HG02938 (cell line): Measurements from ENCODE around the gene TSPAN17.

ENCODE experiments used
- ATAC-seq: cut with Tn5 transposase; IDR thresholded peaks from one replicate; pipeline ENCODE4 v1.9.1; 2021; ENCODE audit warnings: mild to moderate bottlenecking, moderate library complexity; ENCODE audit not compliant: unreplicated experiment

TSPAN17 gene

DNA sequence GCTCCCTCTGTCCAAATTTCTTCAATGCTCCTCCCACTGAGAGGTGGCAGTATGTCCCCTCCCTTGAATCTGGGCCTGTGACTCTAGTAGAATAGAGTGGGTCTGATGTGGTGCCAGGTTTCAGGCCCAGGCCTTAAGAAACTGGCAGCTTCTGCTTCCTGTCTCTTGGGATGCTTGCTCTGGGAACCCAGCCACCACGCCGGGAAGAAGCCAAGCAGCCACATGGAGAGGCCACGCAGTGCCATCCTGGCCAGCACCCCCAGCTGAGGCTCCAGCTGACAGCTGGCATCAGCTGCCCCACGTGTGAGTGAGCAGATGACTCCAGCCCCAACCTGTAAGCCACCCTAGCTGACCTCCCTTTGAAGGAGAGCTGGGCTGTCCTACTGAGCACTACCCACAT is 7.3 kb upstream of the TSPAN17 start:
- no peak for ATAC-seq

DNA sequence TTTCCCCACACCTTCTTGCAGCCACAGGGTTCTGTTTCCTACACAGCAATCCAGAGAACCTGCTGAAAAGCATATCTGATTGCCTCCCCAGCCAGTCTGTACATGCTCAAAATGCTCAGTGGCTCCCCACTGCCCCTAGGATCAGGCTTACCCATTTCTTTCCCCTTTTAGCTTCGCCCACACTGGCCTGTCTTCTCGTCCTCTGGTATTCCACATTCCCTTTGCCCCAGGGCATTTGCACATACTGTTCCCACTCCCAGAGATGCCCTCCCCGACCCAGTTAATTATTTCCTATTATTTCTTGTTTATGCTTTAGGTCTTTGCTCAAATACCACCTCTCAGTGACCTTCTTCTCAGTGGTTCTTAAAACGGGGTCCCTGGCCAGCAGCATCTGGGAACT is 6.7 kb upstream of the TSPAN17 start:
- ATAC-seq, result no peak

DNA sequence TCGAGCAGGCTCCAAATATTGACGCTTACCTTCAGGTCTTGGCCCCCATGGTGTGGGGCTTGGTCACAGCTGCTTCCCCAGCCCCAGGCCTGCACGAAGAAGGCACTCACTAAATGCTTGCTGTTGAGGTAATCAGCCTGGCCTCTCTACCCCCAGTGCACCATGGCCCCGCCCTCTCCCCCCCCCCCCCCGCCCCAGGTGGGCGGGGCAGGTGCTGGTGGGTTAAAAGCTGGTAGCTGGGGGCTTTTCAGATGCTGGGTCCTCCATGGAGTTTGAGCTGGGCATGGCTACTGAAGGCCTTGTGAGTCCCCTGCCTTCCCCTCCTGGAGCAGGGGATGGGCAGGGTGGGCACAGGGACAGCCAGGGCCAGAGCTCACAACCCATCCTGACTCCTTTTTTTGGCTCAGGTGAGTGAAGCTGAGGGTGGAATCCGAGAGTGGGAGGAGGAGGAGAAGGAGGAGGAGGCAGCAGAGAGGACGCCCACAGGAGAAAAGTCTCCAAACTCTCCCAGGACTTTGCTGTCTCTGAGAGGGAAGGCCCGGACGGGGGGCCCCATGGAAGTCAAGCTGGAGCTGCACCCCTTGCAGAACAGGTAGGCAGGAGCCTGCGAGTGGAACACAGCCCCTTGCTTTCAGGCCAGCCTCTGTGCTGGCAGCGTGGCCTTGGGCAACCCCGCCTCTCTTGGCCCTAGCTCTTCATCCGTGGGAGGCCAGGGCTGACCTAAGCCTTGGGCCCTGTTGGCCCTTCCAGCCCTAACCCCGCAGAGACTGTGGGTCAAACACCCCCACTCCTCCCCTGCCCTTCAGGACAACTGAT is 4.4 kb upstream of the TSPAN17 start:
- ATAC-seq, result no peak

DNA sequence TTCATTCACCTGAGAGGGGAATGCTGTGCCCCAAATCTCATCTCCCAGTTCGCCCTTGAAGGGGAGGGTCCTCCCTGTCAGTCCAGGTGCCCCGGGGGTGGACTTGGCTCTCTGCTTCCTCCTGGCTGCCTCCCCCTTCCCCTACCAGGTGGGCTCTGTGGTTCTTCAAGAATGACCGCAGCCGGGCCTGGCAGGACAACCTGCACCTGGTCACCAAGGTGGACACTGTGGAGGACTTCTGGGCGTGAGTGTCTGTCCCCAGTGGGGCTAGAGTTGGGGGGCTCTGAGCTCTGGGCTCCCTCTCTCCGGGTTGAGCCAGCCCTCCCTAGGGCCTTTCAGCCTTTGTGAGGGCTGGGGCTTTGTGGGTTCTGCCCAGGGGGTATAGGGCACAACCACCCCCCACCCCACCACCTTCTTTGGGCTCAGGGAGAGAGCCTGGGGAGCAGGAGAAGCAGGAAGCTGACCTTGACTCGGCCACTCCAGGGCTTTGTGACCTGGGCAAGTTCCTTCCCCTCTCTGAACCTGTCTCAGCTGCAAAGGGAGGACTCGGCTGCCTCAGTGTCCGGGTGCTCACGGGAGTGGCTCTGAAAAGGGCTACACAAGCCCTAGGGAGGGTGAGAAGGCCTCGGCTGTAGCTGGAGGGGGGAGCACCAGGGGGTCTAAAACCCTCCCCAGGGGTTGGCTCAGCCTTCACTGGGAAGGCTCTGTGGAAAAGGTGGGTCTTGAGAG is 3.6 kb upstream of the TSPAN17 start:
- ATAC-seq, result no peak

DNA sequence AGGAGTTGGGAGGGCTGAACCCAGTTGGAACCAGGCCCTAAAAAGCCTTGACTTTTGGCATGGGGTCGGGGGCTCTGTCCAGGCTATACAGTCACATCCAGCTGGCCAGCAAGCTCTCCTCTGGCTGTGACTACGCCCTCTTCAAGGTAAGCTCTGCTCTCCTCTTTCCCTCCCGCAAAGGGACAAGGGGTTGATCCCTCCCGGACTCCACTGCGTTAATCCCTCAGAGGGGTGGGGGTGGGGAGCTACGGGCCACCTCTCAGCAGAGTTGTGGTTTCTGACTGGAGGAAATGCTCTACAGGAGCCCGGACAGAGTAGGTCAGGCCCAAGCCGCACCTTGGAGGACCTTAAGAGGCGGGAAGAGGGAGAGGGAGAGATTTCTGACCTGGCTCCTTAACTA is 3.0 kb upstream of the TSPAN17 start:
- ATAC-seq, result no peak

DNA sequence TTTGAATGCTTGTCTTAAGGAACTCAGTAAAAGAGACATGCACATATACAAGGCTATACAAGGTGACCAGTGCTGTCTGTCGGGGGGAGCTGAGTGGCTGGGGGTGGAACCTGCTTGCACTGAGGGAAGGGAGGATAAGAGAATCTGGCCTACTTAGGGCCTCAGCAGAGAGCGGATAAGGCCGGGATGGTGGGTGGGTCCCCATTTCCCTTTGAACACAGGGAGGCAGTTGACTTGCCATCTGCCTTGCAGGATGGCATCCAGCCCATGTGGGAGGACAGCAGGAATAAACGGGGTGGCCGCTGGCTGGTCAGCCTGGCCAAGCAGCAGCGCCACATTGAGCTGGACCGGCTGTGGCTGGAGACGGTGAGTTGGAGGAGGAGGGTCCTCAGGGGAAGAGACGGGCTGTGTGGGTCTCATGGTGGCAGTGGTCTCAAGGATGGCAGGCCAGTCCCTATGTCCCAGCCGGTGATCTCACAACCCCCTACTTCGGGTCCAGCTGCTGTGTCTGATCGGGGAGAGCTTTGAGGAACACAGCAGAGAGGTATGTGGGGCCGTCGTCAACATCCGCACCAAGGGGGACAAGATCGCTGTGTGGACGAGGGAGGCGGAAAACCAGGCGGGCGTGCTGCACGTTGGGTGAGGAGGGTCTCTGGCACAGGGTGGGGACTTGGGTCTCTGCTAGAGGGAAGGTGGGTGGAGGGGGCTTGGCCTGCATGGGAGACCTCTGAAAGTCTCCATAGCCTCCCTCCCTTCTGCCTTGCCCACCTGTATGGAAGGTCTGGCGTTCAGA is 2.2 kb upstream of the TSPAN17 start:
- no peak for ATAC-seq

DNA sequence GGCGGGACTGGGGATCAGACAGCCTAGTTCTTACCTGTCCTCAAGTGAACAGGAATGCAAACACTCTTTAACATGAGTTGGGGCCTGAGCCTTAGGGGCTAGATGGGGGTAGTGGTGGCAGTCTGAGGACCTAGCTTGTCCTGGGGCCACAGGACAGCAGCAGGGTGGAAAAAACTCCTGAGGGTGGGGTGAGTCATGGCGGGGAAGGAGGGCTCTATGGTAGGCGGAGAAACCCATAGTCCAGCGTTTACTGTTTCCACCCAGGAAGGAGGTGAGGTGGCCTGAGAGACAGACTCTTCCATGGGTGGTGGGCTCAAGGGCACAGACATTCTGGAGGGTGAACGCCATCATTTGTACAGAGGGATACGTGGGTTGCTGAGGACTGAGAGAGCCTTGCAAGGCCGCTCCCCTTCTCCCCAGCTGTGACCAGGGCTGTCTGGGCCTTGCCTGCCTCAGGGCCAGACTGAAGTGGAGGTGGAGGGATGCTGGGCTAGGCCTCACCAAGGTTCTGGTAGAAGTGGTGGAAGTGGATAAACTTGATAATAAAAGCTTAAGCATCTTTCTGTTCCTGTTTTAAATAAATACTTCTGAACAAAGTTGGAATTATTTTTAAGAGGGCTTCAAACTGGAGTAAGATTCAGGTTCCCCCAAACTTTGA is 1.1 kb upstream of the TSPAN17 start:
- no peak for ATAC-seq

DNA sequence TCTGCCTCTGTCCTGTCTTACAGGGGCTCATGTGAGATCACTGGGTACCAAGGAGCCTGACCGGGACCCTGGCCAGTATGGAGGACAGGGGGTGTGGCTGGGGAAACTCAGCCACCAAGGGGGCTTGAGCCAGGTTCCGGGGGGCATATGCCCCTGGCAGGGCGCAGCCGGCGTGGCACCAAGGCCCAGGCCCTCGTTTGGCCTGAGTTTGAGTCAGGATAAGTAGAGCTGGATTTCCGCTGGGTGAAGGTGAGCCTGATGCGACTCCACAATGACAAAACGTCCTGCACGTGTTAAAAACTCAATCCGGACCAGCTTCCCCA is 616 bp upstream of the TSPAN17 start:
- ATAC-seq, result no peak

DNA sequence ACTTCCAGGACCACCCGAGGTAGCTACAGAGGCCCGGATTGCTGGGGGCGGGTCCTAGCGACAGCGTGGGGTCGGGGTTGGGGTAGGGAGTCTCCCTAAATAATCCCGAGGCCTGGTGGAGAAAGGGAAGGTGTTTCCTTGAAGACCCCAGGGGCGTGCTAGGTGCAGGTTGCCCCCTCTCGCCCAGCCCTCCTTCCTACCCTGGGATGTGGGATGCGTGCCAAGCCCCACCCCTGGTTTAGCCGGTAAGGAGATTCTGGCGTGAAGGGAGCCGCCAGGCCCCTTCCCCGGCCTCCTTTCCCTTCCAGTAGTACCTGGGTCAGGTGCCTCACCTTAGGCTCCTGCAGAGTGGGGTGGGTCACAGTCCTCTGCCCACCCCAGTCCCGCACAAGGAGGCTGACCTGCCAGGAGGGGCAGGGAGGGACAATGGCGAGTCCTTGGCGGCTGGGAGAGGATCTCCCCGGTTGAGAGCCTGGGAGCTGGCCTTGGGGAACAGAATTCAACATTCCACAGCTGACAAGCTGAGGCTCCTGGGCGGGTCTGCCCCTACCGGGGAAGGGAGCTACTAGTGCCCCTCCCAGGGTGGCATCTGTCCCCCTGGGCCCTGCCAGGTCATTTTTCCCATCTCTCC is 674 bp downstream of the TSPAN17 start:
- no peak for ATAC-seq

DNA sequence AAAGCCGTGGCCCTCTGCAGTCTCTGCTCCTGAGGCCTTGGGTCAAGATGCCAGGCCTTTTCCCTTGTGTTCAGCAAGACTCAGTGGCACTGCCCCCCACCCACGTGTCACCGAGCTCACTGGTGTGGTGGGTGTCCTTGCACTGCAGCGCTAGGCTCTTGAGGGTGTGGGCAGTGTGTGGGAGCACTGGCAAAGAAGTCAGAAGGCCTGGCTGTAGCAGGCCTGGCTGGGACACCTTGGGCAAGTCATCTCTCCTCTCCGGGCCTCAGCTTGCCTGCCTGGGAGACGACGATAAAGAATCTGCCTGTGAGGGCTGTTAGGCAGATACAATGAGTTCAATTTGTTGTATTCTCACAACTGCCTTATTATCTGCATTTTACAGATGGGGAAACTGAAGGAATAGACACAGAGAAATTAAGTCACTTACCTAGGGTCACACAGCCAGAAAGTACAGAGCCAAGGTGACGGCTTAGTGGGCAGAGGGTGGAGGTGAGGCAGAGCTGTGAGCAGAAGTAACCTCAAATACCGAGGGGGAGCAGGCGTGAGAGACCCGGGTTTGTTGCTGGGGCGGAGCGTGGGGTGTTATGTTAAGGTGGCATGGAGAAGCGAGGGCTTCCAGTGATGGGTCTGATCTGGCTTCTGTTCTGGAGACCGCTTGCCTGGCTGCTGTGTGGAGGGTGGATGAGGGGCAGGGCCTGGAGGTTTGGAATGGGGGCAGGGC is 1.4 kb downstream of the TSPAN17 start:
- no peak for ATAC-seq

DNA sequence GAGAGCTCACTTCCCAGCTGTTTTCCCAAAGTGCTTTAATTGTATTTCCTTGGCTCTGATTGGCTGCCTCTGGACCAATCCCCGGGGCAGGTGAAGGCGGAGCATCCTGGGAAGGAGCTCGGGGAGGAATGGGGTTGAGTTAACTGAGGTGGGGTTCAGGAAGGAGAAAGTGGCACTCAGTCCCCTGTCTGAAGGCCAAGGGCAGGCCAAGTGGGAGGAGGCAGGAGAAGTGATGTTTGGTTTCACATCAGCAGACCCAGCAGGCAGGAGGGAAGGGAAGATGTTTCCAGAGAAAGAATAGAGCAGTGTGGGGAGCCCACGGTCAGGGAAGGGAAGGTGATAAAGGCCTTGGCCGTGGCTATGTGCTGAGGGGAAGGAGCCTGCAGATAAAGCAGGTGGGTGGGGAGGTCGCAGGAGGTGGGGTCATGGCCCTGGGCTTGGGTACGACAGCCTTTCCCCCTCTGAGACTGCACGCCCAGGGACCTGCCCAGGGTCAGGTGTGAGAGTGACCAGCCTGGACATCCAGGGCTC is 3.1 kb downstream of the TSPAN17 start:
- no peak for ATAC-seq

DNA sequence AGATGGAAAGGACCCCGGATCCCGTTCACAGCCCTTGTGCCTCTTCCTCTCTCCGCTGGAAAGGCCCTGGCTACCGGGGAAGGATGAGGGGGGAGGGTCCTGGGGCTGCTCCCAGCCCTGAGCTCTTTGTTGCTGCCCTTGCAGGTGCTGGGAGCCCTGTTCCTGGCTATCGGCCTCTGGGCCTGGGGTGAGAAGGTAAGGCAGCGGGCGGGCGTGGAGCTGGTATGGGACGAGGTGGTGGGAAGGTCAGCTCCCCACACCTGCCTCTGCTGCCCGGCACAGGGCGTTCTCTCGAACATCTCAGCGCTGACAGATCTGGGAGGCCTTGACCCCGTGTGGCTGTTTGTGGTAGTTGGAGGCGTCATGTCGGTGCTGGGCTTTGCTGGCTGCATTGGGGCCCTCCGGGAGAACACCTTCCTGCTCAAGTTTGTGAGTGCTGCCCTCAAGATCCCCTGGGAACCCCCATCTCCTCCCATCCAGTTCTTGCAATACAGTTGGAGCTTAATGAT is 4.2 kb downstream of the TSPAN17 start:
- ATAC-seq, result no peak

DNA sequence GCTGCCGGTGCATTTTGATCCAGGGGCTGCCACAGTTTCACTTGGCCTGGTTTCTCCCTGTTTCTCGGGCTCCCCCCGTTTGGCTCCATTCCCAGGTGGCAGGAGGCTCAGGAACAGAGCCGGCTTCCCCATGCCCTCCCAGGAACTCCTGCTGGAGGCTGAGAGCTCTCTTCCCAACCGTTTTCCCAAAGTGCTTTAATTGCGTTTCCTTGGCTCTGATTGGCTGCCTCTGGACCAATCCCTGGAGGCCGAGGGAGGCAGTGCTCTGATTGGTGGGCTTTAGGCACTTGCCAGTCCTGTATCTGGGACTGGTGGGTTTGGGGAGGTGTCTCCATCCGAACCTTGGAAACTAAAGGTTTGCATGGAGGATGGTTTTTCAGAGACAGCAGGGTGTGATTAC is 4.9 kb downstream of the TSPAN17 start:
- no peak for ATAC-seq

DNA sequence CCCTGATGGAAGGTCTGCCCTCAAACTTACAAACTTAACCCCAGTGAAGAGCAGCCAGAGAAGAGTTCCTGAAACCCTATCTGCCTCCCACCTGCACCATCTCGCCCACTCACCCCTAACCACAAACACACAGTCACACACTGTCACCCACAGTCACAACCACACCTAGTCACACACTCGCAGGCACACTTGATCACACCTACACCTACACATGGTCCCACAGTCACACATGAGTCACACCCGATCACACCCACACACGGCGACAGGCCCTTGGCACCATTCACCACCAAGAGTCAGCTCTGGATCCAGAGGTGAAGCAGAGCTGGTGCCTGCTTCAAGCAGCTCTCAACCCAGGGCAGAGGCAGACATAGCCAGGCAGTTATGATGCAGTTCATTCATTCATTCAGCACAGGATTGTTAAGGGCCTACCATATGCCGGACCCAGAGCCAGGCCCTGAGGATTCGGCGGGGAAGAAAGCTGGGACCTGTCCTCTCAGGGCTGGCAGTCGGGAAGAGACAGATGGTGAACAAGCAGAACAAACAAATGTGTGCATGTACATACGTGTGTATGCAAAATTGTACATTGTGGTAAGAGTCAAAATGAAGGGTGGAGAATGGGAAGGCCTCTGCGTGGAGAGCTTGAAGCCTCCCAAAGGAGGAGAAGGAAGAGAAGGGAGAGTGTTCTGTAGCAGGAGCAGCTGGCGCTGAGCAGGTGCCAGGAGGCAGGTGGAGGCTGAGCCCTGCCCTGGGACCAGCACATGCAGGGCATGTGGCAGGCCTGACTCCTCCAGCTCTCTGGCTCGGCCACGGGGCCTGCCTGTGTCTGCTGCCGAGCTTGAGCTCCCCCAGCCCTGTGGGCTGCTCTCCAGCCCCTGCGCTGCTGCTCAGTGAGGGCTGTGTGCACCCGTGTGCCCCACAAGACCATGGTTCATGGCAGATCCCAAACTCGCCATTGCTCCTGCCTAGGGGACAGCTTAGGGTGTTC is 6.4 kb downstream of the TSPAN17 start:
- ATAC-seq, result no peak

DNA sequence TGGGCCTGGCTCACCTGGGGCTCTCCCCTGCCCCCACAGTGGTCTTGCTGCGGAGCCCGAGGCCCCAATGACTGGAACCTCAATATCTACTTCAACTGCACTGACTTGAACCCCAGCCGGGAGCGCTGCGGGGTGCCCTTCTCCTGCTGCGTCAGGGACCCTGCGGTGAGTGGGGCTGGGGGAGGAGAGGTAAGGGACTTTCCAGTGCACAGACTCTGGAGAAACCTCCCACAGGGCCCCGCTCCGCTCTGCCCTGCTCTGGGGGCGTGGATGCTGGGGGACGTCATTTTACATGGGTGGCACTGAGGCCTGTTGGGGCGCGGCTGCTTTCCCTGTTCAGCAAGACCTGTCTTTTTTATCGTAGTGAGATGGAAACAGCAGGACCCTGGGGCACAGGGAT is 7.6 kb downstream of the TSPAN17 start:
- ATAC-seq, result no peak

DNA sequence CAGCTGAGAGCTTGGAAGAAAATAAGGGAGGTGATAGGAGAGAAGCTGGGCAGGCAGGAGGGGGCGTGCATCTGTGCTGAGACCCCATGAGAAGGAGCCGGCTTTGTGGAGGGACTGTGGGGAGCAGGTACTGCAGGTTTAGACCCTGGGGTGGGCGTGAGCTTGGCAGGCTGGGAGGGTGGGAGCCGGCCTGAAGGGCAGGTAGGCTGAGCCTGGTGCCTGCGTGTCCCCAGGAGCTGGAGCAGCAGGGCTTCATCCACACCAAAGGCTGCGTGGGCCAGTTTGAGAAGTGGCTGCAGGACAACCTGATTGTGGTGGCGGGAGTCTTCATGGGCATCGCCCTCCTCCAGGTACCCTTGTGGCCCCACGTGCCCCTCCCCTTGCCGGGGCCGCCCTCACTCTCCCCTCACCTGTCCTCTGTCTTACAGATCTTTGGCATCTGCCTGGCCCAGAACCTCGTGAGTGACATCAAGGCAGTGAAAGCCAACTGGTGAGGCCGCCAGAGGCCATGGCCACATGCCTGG is 9.2 kb downstream of the TSPAN17 start:
- no peak for ATAC-seq

DNA sequence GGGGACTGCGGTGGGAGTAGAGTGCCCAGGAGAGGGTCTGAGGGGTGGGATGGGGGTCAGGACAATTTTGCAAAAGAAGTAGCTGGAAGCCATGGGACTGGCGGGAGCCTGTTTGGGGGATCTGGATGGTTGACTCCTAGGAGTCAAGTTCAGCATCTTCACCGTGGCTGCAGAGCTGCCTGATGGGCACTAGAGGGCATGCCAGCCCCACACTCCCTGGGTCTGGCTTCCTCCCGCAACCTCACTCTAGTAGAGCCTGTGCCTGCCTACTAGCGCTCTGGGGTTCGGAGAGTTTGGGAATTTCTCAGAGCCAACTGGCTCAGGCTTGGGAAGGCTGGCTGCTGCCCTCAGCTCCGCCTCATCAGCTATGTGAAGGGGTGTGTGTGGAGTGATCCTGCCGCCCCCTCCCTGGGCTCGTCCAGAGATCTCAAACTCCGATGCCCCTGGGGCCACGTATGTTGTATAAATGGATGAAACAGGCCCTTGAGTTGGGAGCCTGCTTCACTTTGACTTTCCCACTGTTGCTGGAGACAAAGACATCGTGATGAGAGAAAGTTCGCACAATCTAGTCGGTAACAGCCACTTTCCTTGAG is 10.8 kb downstream of the TSPAN17 start:
- peak; percentile 41 for ATAC-seq
